H1 (cell line): Measurements from ENCODE around the gene RTN4RL2. TPM values are rescaled to one million over a fixed set of nuclear protein-coding genes. Genes with fewer than 3 reads are reported as not detected.

Source experiments
- CTCF ChIA-PET: fragments of 300-600 bp; sonication (Branson Sonifier 250); formaldehyde crosslinking; loops from one replicate; lab custom pipeline; 2021; ENCODE audit not compliant: partially characterized antibody; lab: Charles Lee
- POLR2A ChIA-PET: fragments of 300-600 bp; sonication (Branson Sonifier 250); formaldehyde crosslinking; loops from one replicate; lab custom pipeline; 2021; ENCODE audit warnings: inconsistent platforms; ENCODE audit not compliant: partially characterized antibody; lab: Charles Lee
- DNase-seq, 2 experiments: peaks; one replicate each; pipeline versions ENCODE4 v3.0.0 to v3.0.0-alpha.2; 2010 to 2022; ENCODE audit warnings: low spot score in 2 of 2, low read depth in 1 of 2, mixed read lengths in 1 of 2
- FAIRE-seq: peaks from 2 replicates; lab custom pipeline; 2011; peaks lifted over from hg19 to GRCh38; lab: Jason Lieb, UNC
- H2AFZ ChIP-seq: 2 replicates; pipeline ENCODE4 v1.8.1; 2012; ENCODE audit warnings: low read length, inconsistent platforms
- H2AK5ac ChIP-seq: 2 replicates; pipeline ENCODE4 v1.6.1; 2013; ENCODE audit warnings: low read depth, low read length
- H2BK120ac ChIP-seq: replicated peaks from 2 replicates; pipeline ENCODE3; 2013; ENCODE audit warnings: low read depth, low read length, inconsistent platforms
- H2BK12ac ChIP-seq: 2 replicates; pipeline ENCODE4 v1.6.1; 2013; ENCODE audit warnings: low read depth, low read length
- H2BK15ac ChIP-seq: 2 replicates; pipeline ENCODE4 v1.6.1; 2013; ENCODE audit warnings: low read length
- H2BK20ac ChIP-seq: 2 replicates; pipeline ENCODE4 v1.6.1; 2013; ENCODE audit warnings: low read length
- H2BK5ac ChIP-seq: 2 replicates; pipeline ENCODE4 v1.6.1; 2013; ENCODE audit warnings: low read depth, low read length
- H3K14ac ChIP-seq: 2 replicates; pipeline ENCODE4 v1.6.1; 2013; ENCODE audit warnings: inconsistent platforms; ENCODE audit not compliant: insufficient read length
- H3K18ac ChIP-seq: 2 replicates; pipeline ENCODE4 v1.6.1; 2013; ENCODE audit warnings: low read length; ENCODE audit errors: extremely low read depth
- H3K23ac ChIP-seq: 2 replicates; pipeline ENCODE4 v1.6.1; 2013; ENCODE audit warnings: inconsistent platforms; ENCODE audit not compliant: insufficient read length
- H3K23me2 ChIP-seq: 2 replicates; pipeline ENCODE4 v1.6.1; 2013; ENCODE audit warnings: low read depth, low read length
- H3K27ac ChIP-seq: 2 replicates; pipeline ENCODE4 v1.6.1; 2011; ENCODE audit warnings: low read depth, low read length, inconsistent platforms
- H3K27me3 ChIP-seq, 4 experiments: replicated peaks in 1 of 4; 1 replicate in 1 of 4; 2 replicates in 3 of 4; pipeline versions ENCODE4 v1.6.1 to v1.8.1; 2011 to 2013; ENCODE audit warnings: low read length in 3 of 4, mild to moderate bottlenecking in 3 of 4, inconsistent platforms in 2 of 4, mixed read lengths in 2 of 4, moderate library complexity in 1 of 4; ENCODE audit not compliant: control insufficient read depth in 3 of 4, insufficient read depth in 3 of 4; ENCODE audit errors: extremely low read depth in 1 of 4
- H3K36me3 ChIP-seq, 4 experiments: 2 replicates each; pipeline versions ENCODE4 v1.6.1 to v1.8.1; 2011 to 2013; ENCODE audit warnings: mild to moderate bottlenecking in 4 of 4, low read length in 3 of 4, moderate library complexity in 2 of 4, control low read depth in 1 of 4, inconsistent platforms in 1 of 4; ENCODE audit not compliant: insufficient read depth in 4 of 4, control insufficient read depth in 2 of 4
- H3K4ac ChIP-seq: replicated peaks from 2 replicates; pipeline ENCODE3; 2013; ENCODE audit warnings: low read length, low read depth, mixed read lengths, inconsistent platforms; ENCODE audit not compliant: insufficient read length
- H3K4me1 ChIP-seq, 4 experiments: replicated peaks in 1 of 4; 1 replicate in 1 of 4; 2 replicates in 3 of 4; pipeline versions ENCODE4 v1.6.1 to v1.8.1; 2011 to 2013; ENCODE audit warnings: low read length in 3 of 4, inconsistent platforms in 2 of 4, mixed read lengths in 1 of 4; ENCODE audit not compliant: insufficient read depth in 4 of 4, control insufficient read depth in 3 of 4
- H3K4me2 ChIP-seq, 2 experiments: 2 replicates each; pipeline versions ENCODE4 v1.6.1 to v1.8.1; 2011 to 2013; ENCODE audit warnings: low read depth in 2 of 2, low read length in 2 of 2, control low read depth in 1 of 2, inconsistent platforms in 1 of 2, mild to moderate bottlenecking in 1 of 2; ENCODE audit not compliant: insufficient read depth in 1 of 2
- H3K4me3 ChIP-seq, 4 experiments: fragments of 200-600, 300-600 bp in 1 of 4; sonication (generic), shearing (Covaris generic), sonication (Bioruptor Twin) in 1 of 4; 2 replicates each; pipeline versions ENCODE4 v1.5.1 to v1.8.1; 2011 to 2016; ENCODE audit warnings: low read length in 4 of 4, low read depth in 3 of 4, control low read depth in 2 of 4, inconsistent platforms in 2 of 4, mild to moderate bottlenecking in 2 of 4, mixed read lengths in 1 of 4, moderate library complexity in 1 of 4; ENCODE audit not compliant: insufficient read depth in 2 of 4; ENCODE audit errors: extremely low read depth in 1 of 4
- H3K56ac ChIP-seq: replicated peaks from 2 replicates; pipeline ENCODE3; 2013; ENCODE audit warnings: low read depth, mild to moderate bottlenecking, mixed read lengths, low read length, inconsistent platforms; ENCODE audit not compliant: insufficient read length
- H3K79me1 ChIP-seq: 2 replicates; pipeline ENCODE4 v1.6.1; 2013; ENCODE audit warnings: low read depth, low read length, control low read depth
- H3K79me2 ChIP-seq, 2 experiments: 2 replicates each; pipeline versions ENCODE4 v1.6.1 to v1.8.1; 2012 to 2013; ENCODE audit warnings: low read length in 2 of 2, mild to moderate bottlenecking in 2 of 2, inconsistent platforms in 1 of 2; ENCODE audit not compliant: insufficient read depth in 2 of 2, control insufficient read depth in 1 of 2
- H3K9ac ChIP-seq, 4 experiments: replicated peaks in 1 of 4; 1 replicate in 1 of 4; 2 replicates in 3 of 4; pipeline versions ENCODE4 v1.6.1 to v1.8.1; 2011 to 2013; ENCODE audit warnings: low read depth in 3 of 4, low read length in 3 of 4, control low read depth in 2 of 4, mild to moderate bottlenecking in 2 of 4, moderate library complexity in 2 of 4, inconsistent platforms in 1 of 4; ENCODE audit errors: extremely low read depth in 1 of 4
- H3K9me3 ChIP-seq, 2 experiments: 2 replicates each; pipeline versions ENCODE4 v1.6.1 to v1.8.1; 2012 to 2013; ENCODE audit warnings: mild to moderate bottlenecking in 2 of 2, moderate library complexity in 2 of 2, control low read depth in 1 of 2, inconsistent platforms in 1 of 2, low read depth in 1 of 2, low read length in 1 of 2, mixed read lengths in 1 of 2; ENCODE audit not compliant: insufficient read depth in 2 of 2
- H4K20me1 ChIP-seq, 2 experiments: replicated peaks in 1 of 2; 2 replicates each; pipeline versions ENCODE3 to v1.8.1; 2011 to 2013; ENCODE audit warnings: inconsistent platforms in 2 of 2, low read length in 2 of 2, mild to moderate bottlenecking in 1 of 2; ENCODE audit not compliant: insufficient read depth in 2 of 2, control insufficient read depth in 1 of 2
- H4K5ac ChIP-seq: 2 replicates; pipeline ENCODE4 v1.6.1; 2013; ENCODE audit warnings: low read length, low read depth, mixed read lengths, inconsistent platforms; ENCODE audit not compliant: insufficient read length
- H4K8ac ChIP-seq: 2 replicates; pipeline ENCODE4 v1.8.0; 2013; ENCODE audit warnings: mild to moderate bottlenecking, moderate library complexity, low read length, inconsistent platforms; ENCODE audit not compliant: insufficient read depth; ENCODE audit errors: extremely low read depth
- H4K91ac ChIP-seq: replicated peaks from 2 replicates; pipeline ENCODE3; 2013; ENCODE audit warnings: low read length, mixed read lengths, inconsistent platforms; ENCODE audit not compliant: insufficient read length
- BACH1 ChIP-seq: IDR thresholded peaks from 2 replicates; pipeline ENCODE4 v1.6.1; 2012; ENCODE audit warnings: low read length, improper control_type of control experiment
- CBX5 ChIP-seq: fragments of 300-800, 300-1000 bp; sonication (generic); IDR thresholded peaks from 2 replicates; pipeline ENCODE4 v1.7.1; 2016; ENCODE audit warnings: antibody characterized with exemption, low read length, low read depth
- CHD2 ChIP-seq: IDR thresholded peaks from 2 replicates; pipeline ENCODE4 v1.6.1; 2012; ENCODE audit warnings: low read length, improper control_type of control experiment
- EP300 ChIP-seq, 2 experiments: IDR thresholded peaks; 1 replicate in 1 of 2; 2 replicates in 1 of 2; pipeline ENCODE4 v1.6.1; 2011 to 2012; ENCODE audit warnings: low read depth in 2 of 2, low read length in 2 of 2, mild to moderate bottlenecking in 2 of 2, borderline replicate concordance in 1 of 2, inconsistent platforms in 1 of 2, moderate library complexity in 1 of 2
- JUND ChIP-seq: IDR thresholded peaks from 2 replicates; pipeline ENCODE4 v1.6.1; 2011; ENCODE audit warnings: mild to moderate bottlenecking, improper control_type of control experiment, low read length
- KDM1A ChIP-seq: fragments of 200-600, 300-600 bp; sonication (generic); IDR thresholded peaks from 2 replicates; pipeline ENCODE4 v1.7.1; 2016; ENCODE audit warnings: mild to moderate bottlenecking, low read length, borderline replicate concordance
- MAFK ChIP-seq: IDR thresholded peaks from 2 replicates; pipeline ENCODE4 v1.6.1; 2012; ENCODE audit warnings: low read depth, mild to moderate bottlenecking, improper control_type of control experiment, low read length
- SIN3A ChIP-seq, 2 experiments: IDR thresholded peaks in 1 of 2; conservative IDR thresholded peaks in 1 of 2; 2 replicates each; pipeline ENCODE4 v1.6.1; 2011 to 2012; ENCODE audit warnings: low read length in 2 of 2, improper control_type of control experiment in 1 of 2, low read depth in 1 of 2, mild to moderate bottlenecking in 1 of 2
- SIRT6 ChIP-seq: IDR thresholded peaks from one replicate; pipeline ENCODE4 v1.7.1; 2012; ENCODE audit warnings: low read length, inconsistent platforms
- SP1 ChIP-seq: IDR thresholded peaks from 2 replicates; pipeline ENCODE4 v1.6.1; 2011; ENCODE audit warnings: low read depth, low read length
- SP4 ChIP-seq: IDR thresholded peaks from 2 replicates; pipeline ENCODE4 v1.6.1; 2012; ENCODE audit warnings: low read length, inconsistent platforms
- SUZ12 ChIP-seq: fragments of 200-600 bp; sonication (generic); IDR thresholded peaks from 2 replicates; pipeline ENCODE4 v1.6.1; 2012; ENCODE audit warnings: mild to moderate bottlenecking, inconsistent platforms, low read length, moderate library complexity, mixed read lengths
- TAF1 ChIP-seq: IDR thresholded peaks from 2 replicates; pipeline ENCODE4 v1.6.1; 2011; ENCODE audit warnings: mild to moderate bottlenecking, low read depth, low read length
- YY1 ChIP-seq: IDR thresholded peaks from 2 replicates; pipeline ENCODE4 v1.6.1; 2011; ENCODE audit warnings: low read depth, mild to moderate bottlenecking, low read length
- WGBS, 2 experiments: shearing (Covaris generic) in 1 of 2; methylation state at CpG; one replicate each; pipeline versions ENCODE4 v1.1.6 to v1.1.7; 2013 to 2015; ENCODE audit warnings: low lambda C conversion rate in 2 of 2, mixed read lengths in 2 of 2, inconsistent platforms in 1 of 2, low coverage in 1 of 2, missing lambda C conversion rate in 1 of 2; ENCODE audit not compliant: insufficient replicate concordance in 2 of 2, insufficient coverage in 1 of 2, insufficient read length in 1 of 2; ENCODE audit errors: extremely low coverage in 1 of 2, missing lambda C conversion rate in 1 of 2; 5-methylcytosine and 5-hydroxymethylcytosine counted together
- polyA plus RNA-seq, 7 experiments: library from polyadenylated mRNA; depleted of rRNA in 3 of 7; stranded (reverse) in 5 of 7; unstranded in 2 of 7; fragments of >200 nt in 5 of 7; fragments of 200-250 nt in 2 of 7; gene quantifications; 1 replicate in 5 of 7; 2 replicates in 1 of 7; 4 replicates in 1 of 7; pipeline versions ENCODE4 v1.2.1 to v1.2.3, GENCODE V29; 2011 to 2013; ENCODE audit warnings: missing spikeins in 2 of 7, mixed read lengths in 2 of 7
- total RNA-seq: library from RNA; stranded (reverse); fragmentation: NEBNext Ultra II Directional; extraction: Animal tissue kit (Norgen Biotek cat#: 25700); gene quantifications from 2 replicates; pipeline ENCODE4 v1.2.1, GENCODE V29; 2021

The RTN4RL2 gene
- total and polyA plus RNA-seq, 2 of the 8 experiments (the other 6 are each of a cell fraction or from before 2014, with no cell fraction given), result 11.4 to 23.7 TPM

GRCh38 chr11:57458060-57458409 lies 2.3 kb upstream of the RTN4RL2 start:
- H3K79me2 ChIP-seq, result peaks cover 0 to 17% of the 10 kb centered on the region in 2 experiments; a peak in 2 of 4 replicates
- H3K27ac ChIP-seq, result no peak overlapping the region

More at GRCh38 chr11:57458060-57458409, 2.3 kb upstream of the RTN4RL2 start:
- peak overlapping the region; percentile 84 to 99 for H3K4me2 ChIP-seq
- POLR2A ChIA-PET, result interaction anchor here (0.6 to 10.5 kb wide), 18 partner anchors 15 to 192 kb away, joined by 3 to 141 read pairs (median 4); partner anchors contain the start of genes SLC43A1, SSRP1, TIMM10 and YPEL4
- H3K23me2 ChIP-seq, result peaks cover 24% of the 10 kb centered on the region
- H2AK5ac ChIP-seq, result no peak overlapping the region
- DNase-seq, result peak in 1 of 2 experiments; percentile 67
- no peak overlapping the region for H2BK20ac ChIP-seq
- no peak overlapping the region; the same call in 1 of the 2 replicates for H2BK12ac ChIP-seq
- H3K23ac ChIP-seq, result no peak overlapping the region
- no peaks in the 10 kb centered on the region for H3K9me3 ChIP-seq
- CTCF ChIA-PET, result interaction anchor here (0.7 to 14.0 kb wide), 43 partner anchors 8 to 1499 kb away, joined by 3 to 452 read pairs (median 5); partner anchors contain the start of genes P2RX3, PRG3, SERPING1 and SLC43A1
- no peaks in the 10 kb centered on the region for H3K36me3 ChIP-seq
- H3K14ac ChIP-seq, result no peak overlapping the region
- no peak overlapping the region for H3K56ac ChIP-seq
- H3K4ac ChIP-seq, result no peak overlapping the region
- no peak overlapping the region for H4K8ac ChIP-seq
- no peaks in the 10 kb centered on the region for H4K20me1 ChIP-seq
- H3K79me1 ChIP-seq, result peaks cover 3% of the 10 kb centered on the region; the same call in 1 of the 2 replicates
- H2BK5ac ChIP-seq, result no peak overlapping the region; the same call in 1 of the 2 replicates
- no peak overlapping the region for H4K5ac ChIP-seq
- H3K4me1 ChIP-seq, result peaks cover 0 to 28% (median 17%) of the 10 kb centered on the region in 4 experiments; a peak in 6 of 7 replicates
- H3K9ac ChIP-seq, result no peak overlapping the region
- peak; percentile 84 for TF ChIP-seq MAFK
- no peak for TF ChIP-seq CHD2
- peak; percentile 96 for TF ChIP-seq BACH1
- TF ChIP-seq JUND, result peak; percentile 65; the same call in 1 of the 2 replicates
- no peak for TF ChIP-seq SIRT6
- TF ChIP-seq EP300 (IDR thresholded peaks at IDR 0.05; ENCODE audit: borderline replicate concordance in 1 of 2, low read depth in 2 of 2, low read length in 2 of 2), result no peak
- 0 out of 2 replicates have a peak, but pooled peaks have one; percentile 10 for TF ChIP-seq YY1
- 0 out of 4 replicates have a peak, but pooled peaks have one; percentile 13 to 51 for TF ChIP-seq SIN3A (conservative IDR thresholded peaks at IDR 0.05 in 1 of 2, IDR thresholded peaks at IDR 0.05 in 1 of 2; ENCODE audit: low read depth in 1 of 2, low read length in 2 of 2)
- no peak for TF ChIP-seq SUZ12
- no peak for TF ChIP-seq SP4
- TF ChIP-seq TAF1, result 0 out of 2 replicates have a peak, but pooled peaks have one; percentile 27
- TF ChIP-seq CBX5, result no peak
- no peak for TF ChIP-seq KDM1A
- TF ChIP-seq SP1, result peak; percentile 59; the same call in 1 of the 2 replicates
- TF ChIP-seq, all 59 proteins: peak for 7
- Histone ChIP-seq H2BK120ac (no peak overlapping the region), H3K18ac (peak overlapping the region; percentile 68; the same call in 1 of the 2 replicates), H4K91ac (no peak overlapping the region), H3K4me3 (peak overlapping the region; percentile 62 to 97 (median 74); a peak in 6 of 8 replicates), H2AFZ (no peak overlapping the region), H3K27me3 (peaks cover 8 to 36% (median 26%) of the 10 kb centered on the region in 4 experiments), H2BK15ac (no peak overlapping the region)
- FAIRE-seq, result no peak
- WGBS, 2 experiments, result 0% methylated on average over 3 of the region's 16 CpGs; no CpG with 5 or more reads in 1 of the 2 experiments
